ENCODE measurements around the gene YIPF4. TPM values are rescaled to one million over a fixed set of nuclear protein-coding genes. Genes with fewer than 3 reads are reported as not detected.
"Not testable (repeated sequence)": the region's sequence is repeated elsewhere in the genome, so short reads cannot be mapped to it uniquely, and the experiment has no call there.

The YIPF4 gene
- total RNA-seq: 31.6 and 50.4 TPM in 2 replicates
- 31.3 TPM for polyA plus RNA-seq (2012)

GRCh38 chr2:32277674-32278477 lies at the start of gene YIPF4:
TSS of gene YIPF4 (plus strand) at chr2:32277904. CDS start at chr2:32278156, 252 bp downstream.
- DNase-seq (ENCODE audit: low read depth): peak; percentile 95

DNA sequence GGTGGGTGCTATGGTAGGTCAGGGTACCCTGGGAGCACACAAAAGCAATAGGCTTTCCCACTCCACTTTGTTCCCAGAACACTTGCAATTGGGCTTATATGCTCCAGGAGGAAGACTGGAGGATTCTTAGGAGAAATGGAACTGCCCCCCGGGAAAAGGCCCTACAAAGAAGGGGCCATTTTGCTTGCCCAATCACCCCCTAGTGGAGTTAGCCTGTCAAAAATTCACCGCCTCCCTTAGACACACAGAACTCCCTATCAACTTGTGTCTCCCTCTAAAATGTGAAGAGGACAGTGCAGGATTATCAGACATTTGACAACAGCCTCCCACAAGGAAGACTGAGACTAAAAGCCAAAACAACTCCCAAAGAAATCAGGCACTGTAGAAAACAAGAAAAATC lies 49.5 kb upstream of the YIPF4 start:
- DNase-seq (ENCODE audit: low read depth): no peak

DNA sequence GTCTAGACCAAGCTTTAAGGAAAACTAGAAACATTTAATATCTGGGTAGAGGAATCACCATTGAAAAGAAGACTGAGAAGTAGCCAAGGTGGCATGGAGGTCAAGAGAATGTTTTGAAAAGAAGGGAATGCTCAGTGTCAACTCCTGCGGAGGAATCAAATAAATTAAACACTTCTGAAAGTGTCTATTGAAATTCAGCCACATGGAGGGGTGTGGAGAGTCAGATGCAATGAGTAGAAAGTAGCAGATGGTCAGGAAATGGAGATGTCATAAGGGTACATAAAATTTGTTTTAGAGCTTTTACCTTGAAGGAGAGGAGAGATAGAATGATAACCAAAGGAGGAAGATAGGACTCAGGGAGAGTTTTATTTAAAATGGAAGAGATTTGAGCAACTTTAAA lies 48.1 kb upstream of the YIPF4 start:
- DNase-seq (ENCODE audit: low read depth): no peak

- no peak for DNase-seq (ENCODE audit: low read depth)
Measured at GRCh38 chr2:32231959-32232358, 45.7 kb upstream of the YIPF4 start.

DNA sequence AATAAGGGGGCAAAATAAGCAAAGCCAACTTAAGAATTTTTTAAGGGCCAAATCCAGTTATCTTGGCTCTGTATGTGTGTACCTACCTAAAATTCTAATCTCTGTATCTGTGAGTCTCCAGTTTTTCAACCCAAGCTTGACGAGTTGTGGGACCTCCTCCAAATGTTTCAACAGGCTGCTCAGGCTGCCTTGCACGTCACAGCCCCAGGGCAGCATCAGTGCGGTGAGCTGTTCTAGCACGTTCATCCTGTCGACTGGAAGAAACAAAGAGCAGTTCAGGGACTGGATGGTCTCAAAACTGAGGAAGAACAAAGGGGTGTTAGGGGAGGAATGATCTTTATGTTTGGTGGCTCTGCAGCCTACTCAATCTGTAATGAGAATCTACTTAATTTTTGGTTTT lies 42.4 kb upstream of the YIPF4 start:
- DNase-seq (ENCODE audit: low read depth): no peak

GRCh38 chr2:32237488-32237887 lies 40.2 kb upstream of the YIPF4 start:
- DNase-seq (ENCODE audit: low read depth): no peak

GRCh38 chr2:32237996-32238395 lies 39.7 kb upstream of the YIPF4 start:
- DNase-seq (ENCODE audit: low read depth): no peak

DNA sequence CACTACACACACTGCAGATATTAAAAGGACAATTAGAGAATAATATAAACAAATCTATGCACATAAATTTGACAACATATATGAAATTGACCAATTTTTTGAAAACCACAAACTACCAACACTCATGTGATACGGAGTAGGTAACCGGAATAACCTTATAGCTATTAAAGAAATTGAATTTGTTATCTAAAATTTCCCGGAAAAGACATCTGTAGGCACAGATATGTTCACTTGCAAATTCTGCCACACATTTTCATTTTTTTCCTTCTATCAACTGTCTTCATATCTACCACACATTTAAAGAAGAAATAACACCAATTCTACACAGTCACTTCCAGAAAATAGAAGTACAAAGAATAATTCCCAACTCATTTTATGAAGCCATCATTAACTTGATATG lies 35.4 kb upstream of the YIPF4 start:
- no peak for DNase-seq (ENCODE audit: low read depth)

- no peak for DNase-seq (ENCODE audit: low read depth)
Measured at GRCh38 chr2:32246911-32247310, 30.8 kb upstream of the YIPF4 start.

DNA sequence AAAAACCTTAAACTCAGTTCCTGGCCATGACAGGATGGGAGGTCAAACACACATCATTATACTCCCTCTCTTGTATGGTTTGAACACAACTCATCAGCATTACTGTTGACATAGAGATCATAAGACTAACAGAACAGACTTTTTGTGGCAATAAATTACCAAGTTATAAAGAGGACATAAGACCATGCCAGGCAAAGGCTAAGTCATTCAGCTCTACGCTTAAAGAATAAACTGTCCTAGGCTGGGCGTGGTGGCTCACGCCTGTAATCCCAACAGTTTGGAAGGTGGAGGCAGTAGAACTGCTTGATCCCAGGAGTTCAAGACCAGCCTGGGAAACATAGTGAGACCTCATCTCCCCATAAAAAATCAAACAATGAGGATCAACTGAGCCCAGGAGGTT lies 29.4 kb upstream of the YIPF4 start:
- DNase-seq (ENCODE audit: low read depth): no peak

GRCh38 chr2:32249731-32250236 lies 27.9 kb upstream of the YIPF4 start:
- DNase-seq (ENCODE audit: low read depth): no peak

GRCh38 chr2:32250290-32250689 lies 27.4 kb upstream of the YIPF4 start:
- no peak for DNase-seq (ENCODE audit: low read depth)

DNA sequence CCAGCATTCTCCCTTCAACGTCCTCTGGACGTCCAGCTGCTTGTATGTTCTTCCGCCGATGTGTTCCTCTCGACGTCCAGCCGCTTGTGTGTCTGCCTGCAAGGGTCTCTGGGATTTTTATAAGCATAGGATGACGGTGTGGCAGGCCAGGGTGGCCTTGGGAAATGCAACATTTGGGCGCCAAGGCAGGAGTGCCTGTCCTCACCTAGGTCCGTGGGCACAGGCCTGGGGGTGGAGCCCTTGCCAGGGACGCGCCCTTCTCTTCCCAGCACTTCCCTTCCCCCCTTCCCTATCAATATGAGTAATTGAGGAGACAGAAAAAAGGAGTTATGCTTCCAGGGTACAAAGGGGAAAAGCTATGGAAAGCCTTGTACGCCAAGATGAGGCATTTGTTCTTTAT lies 19.5 kb upstream of the YIPF4 start:
- no peak for DNase-seq (ENCODE audit: low read depth)

GRCh38 chr2:32260376-32260775 lies 17.3 kb upstream of the YIPF4 start:
- DNase-seq (ENCODE audit: low read depth): no peak

DNA sequence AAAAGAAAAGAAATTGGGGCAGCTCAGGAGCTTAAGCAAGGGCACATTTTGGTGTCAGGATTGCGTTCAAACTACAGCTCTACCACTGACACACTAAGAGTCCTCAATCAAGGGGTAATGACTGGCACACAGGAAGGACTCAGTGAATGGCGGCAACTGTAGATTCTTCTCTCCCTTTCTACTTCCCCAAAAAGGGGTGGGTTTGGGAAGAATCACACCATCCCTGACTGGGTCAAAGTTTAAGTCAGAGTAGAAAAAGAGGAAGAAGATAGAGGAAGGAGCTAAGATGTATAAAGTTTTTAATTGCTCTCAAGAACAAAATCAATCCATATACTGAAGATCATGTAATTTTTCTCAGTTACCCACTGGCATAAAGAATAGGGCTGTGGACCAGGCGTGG lies 15.6 kb upstream of the YIPF4 start:
- no peak for DNase-seq (ENCODE audit: low read depth)

DNA sequence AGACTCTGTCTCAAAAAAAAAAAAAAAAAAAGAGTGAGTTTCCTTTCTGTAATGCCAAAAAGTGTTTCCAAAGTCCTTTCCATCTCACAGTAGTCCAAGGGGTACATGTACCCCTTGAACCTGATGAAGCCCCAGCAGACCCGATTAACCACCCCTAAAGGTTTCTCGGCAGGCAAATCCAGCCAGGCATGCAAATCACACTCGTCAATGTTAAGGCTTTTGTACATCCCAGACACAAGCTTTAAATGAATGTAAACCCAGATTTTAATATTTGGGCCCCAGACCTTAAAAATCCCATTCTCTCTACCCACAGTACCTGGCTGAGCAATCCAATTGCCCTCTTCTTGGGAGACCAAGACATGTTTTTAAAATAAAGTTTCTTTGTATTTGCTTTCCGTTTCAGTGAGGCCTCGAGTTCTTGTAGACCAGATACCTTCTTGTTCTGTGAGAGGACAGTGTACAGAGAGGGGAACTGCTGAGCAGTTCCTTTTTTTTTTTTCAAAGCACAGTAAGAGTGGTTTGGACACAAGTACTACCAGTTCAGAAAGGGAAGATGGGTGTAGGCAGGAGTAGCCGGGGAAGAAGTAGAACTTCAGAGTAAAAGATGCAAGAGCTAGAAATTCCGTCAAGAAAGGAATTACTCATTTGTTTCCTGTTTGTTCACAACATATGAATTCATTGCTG lies 13.1 kb upstream of the YIPF4 start, which contains the start of gene NLRC4:
TSS of gene NLRC4 (minus strand) at position 465 of the 684 bp plus-strand sequence. CDS start 8,111 bp downstream, outside the sequence.
- DNase-seq (ENCODE audit: low read depth): no peak

- DNase-seq (ENCODE audit: low read depth): no peak
Measured at GRCh38 chr2:32271063-32271462, 6.6 kb upstream of the YIPF4 start.

- DNase-seq (ENCODE audit: low read depth): no peak
Measured at GRCh38 chr2:32272279-32272678, 5.4 kb upstream of the YIPF4 start.

DNA sequence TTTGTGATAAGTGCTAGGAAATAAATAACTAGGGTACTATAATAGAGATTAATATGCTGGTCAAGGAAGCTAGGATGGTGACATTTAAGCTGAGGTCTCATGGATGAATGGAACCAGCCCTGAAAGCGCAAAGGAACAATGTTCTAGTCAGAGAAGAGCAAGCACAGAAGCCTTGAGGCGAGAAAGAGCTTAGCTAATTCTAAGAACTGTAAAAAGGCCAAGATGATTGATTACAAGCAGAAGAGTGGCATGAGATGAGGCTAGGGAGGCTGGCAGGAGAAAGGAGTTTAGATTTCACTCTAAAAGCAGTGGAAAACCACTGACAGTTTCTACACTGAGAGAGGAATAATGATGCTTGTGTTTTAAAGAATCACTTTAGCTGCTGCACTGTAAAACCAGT lies 3.4 kb upstream of the YIPF4 start:
- no peak for DNase-seq (ENCODE audit: low read depth)

DNA sequence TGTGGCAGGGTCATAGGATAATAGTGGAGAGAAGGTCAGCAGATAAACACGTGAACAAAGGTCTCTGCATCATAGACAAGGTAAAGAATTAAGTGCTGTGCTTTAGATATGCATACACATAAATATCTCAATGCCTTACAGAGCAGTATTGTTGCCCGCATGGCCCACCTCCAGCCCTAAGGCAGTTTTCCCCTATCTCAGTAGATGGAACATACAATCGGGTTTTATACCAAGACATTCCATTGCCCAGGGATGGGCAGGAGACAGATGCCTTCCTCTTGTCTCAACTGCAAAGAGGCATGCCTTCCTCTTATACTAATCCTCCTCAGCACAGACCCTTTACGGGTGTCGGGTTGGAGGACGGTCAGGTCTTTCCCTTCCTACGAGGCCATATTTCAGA lies 1.9 kb upstream of the YIPF4 start:
- DNase-seq (ENCODE audit: low read depth): not testable (repeated sequence)

DNA sequence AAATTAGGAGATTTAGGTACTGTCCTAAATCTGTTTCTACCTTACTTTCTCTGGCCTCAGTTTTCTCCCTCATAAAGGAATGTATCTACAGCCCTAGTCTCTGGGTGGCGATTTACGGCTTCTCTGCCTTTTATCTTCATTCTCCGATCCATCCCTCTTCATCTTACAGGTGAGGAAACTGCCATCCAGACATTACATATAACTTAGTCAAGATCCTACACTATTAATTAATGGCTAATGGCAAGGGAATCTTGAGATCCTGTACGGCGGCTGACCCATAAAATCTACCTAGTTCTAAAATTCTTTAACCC lies 386 bp upstream of the YIPF4 start:
- DNase-seq (ENCODE audit: low read depth): no peak

- no peak for DNase-seq (ENCODE audit: low read depth)
Measured at GRCh38 chr2:32278478-32278853, 762 bp downstream of the YIPF4 start.

GRCh38 chr2:32284321-32284720 lies 6.6 kb downstream of the YIPF4 start:
- no peak for DNase-seq (ENCODE audit: low read depth)

All from myocyte (in vitro differentiated cells).